LNCaP clone FGC (cell line): ENCODE results near the gene GAN.

ENCODE experiments used
- DNase-seq: peaks from one replicate; pipeline ENCODE4 v3.0.0-alpha.2; 2011; ENCODE audit warnings: low read depth
- H3K4me3 ChIP-seq: 2 replicates; pipeline ENCODE4 v1.5.1; 2011; ENCODE audit warnings: mild to moderate bottlenecking, low read depth, low read length, control low read depth
- TF ChIP-seq, protein P1 (sequence below): IDR thresholded peaks from 2 replicates; pipeline ENCODE4 v1.5.1; 2012; ENCODE audit warnings: mild to moderate bottlenecking; ENCODE audit not compliant: control insufficient read depth, insufficient read depth; ENCODE audit errors: extremely low read depth

The GAN gene

DNA sequence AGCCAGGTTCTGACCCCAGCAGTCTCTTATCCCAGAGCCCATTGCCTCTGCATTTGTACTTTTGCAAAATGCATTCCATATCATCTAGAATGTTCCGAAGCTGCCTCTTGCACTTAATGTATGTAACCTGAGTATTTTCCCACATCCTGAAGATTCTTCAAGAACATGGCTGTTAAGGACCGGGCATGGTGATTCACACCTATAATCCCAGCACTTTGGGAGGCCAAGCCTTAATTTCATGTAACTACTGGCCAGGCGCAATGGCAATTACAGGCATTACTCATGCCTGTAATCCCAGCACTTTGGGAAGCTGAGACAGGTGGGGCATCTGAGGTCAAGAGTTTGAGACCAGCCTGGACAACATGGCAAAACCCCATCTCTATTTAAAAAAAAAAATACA lies 31.7 kb upstream of the GAN start:
- no peak overlapping the region for H3K4me3 ChIP-seq
- TF ChIP-seq, protein P1, sequence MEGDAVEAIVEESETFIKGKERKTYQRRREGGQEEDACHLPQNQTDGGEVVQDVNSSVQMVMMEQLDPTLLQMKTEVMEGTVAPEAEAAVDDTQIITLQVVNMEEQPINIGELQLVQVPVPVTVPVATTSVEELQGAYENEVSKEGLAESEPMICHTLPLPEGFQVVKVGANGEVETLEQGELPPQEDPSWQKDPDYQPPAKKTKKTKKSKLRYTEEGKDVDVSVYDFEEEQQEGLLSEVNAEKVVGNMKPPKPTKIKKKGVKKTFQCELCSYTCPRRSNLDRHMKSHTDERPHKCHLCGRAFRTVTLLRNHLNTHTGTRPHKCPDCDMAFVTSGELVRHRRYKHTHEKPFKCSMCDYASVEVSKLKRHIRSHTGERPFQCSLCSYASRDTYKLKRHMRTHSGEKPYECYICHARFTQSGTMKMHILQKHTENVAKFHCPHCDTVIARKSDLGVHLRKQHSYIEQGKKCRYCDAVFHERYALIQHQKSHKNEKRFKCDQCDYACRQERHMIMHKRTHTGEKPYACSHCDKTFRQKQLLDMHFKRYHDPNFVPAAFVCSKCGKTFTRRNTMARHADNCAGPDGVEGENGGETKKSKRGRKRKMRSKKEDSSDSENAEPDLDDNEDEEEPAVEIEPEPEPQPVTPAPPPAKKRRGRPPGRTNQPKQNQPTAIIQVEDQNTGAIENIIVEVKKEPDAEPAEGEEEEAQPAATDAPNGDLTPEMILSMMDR = no peak
- no peak for DNase-seq

DNA sequence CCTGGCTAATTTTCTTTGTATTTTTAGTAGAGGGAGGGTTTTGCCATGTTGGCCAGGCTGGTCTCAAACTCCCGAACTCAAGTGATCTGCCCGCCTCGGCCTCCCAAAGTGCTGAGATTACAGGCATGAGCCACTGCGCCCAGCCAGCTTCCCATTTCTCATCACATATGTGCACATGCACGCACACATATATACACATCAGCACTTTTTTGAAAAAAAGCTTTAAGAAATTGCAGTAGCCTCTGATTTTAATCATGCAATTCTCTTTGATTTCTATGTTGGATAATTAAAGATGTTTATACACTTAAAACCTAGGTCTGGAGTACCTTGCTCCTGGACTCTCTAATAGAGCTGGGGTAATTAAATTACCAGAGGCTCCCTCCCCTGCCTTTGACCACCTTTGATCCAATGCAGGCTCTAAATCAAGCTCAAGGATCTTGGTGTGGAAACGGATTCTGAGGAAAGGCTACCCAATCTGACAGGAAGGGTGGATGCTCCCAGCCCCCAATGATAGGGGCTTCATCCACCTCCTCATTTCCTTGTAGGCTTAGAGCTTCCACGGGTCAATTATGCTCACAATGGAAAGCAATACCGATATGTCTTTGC lies 29.7 kb upstream of the GAN start:
- no peak overlapping the region for H3K4me3 ChIP-seq
- TF ChIP-seq, protein P1 = no peak
- no peak for DNase-seq

DNA sequence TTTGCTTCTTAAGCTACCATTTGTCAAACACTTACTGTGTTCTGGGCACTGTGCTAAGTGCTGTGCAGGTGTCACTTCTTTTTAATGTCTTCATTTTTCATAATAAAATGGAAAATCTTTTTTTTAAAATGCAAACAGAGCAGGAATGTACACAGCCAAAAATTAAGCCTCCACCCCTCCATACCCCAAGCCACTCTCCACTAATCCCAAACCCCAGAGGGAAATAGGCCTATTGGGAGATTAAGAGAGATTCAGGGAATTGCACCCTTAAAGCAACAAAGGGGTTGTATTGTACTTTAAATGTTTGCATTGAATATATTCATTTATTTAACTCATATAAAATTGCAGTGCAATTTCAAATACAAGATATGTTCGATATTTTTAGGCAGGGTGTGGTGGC lies 28.6 kb upstream of the GAN start:
- TF ChIP-seq, protein P1 = no peak
- H3K4me3 ChIP-seq = no peak overlapping the region
- DNase-seq = no peak

DNA sequence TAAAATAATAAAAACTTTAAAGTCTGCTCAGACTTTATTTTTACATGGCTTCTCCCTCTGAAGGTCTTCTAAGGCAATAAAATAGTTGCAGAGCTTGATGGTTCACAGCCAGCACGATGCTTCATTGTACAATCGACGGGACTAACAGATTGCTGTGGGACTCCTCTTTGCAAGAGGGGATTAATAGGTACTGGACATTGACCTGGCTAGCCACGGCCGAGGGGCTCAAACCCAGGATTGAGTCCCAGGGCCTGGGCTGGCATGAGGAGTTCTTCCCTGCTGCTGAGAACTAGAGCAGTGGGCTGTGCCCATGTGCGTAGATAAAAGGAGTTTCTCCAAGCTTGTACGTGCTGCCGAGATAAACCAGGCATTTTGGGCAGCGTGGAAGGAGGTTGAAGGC lies 23.6 kb upstream of the GAN start:
- TF ChIP-seq, protein P1 = no peak
- DNase-seq = no peak
- H3K4me3 ChIP-seq = no peak overlapping the region

DNA sequence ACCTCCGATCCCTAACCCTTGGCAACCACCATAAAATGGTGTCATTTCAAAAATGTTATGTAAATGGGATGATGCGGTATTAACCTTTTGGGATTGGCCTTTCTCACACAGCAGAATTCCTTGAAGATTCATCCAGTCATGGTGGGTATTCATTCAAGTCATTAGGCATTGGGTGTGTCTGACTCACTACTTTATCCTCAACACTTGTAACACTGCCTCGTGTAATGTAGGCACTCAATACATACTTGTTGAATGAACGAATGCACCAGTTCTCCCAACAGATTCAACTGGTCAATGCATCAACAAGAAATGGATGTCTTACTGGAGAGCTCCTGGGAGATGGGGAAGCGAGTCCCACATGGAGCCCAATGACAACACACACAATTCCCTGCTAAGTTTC lies 21.8 kb upstream of the GAN start:
- TF ChIP-seq, protein P1 = no peak
- no peak for DNase-seq
- H3K4me3 ChIP-seq = no peak overlapping the region

DNA sequence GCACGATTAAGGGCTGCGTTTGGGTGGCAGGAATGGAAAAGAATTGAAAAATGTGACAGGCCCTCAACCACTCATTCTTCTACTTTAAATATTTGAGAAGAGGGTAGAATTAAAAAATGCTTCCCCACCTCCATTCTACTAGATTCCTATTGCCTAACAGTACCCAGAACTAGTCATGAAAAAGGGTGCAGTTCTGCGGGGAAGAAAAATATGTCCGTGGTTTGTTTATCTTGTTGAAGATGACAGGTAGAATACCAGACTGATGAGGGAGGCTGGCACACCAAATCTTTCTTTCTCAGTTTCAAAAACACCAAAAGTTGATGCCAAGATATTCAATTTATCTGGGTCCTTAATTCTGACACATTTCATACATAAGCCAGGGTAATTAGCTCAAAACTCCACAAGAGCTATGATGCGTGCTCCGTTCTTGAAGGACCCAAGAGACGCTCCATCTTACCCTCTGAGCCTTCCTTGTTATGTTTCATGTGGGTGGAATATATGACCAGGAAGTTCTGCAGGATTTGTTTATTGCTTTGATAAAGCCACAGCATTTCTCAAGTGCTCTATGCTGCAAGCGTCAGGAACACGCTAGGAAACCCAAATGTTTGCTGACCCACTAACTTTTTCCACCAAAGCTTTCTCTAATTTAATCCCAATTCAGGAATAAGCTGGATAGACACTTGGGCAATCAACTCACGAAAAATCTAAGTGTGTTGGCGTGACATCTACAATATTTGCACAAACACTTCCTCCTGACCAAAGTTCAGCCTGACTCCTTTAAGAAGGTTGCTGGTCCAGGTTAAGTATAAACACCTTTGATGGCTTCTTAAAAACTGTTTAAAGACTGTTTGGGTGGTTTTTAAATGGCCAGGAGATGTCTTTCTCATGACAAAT lies 20.6 kb upstream of the GAN start:
- DNase-seq = no peak
- TF ChIP-seq, protein P1 = no peak
- H3K4me3 ChIP-seq = no peak overlapping the region

DNA sequence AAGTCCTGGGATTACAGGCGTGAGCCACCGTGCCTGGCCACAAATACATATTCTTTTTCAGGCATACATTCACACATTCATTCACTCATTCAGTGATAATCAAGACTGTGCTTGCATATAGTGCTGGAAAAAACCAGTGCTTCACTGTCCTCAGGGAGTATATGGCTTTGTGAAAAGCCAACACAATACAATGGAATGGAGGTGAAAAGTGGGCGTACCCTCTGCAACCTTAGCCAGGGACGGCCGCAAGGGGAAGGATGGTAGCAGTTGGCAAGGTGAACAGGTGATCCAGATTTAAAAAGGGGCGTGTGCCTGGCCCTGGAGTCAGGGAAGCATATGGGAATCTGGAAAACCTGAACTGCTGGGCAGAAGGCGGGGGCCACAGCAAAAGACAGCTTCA lies 18.1 kb upstream of the GAN start:
- no peak for DNase-seq
- TF ChIP-seq, protein P1 = no peak
- H3K4me3 ChIP-seq = no peak overlapping the region
